ENCODE measurements around the gene SRSF11.
A peak's percentile ranks its signal among the peaks of the same experiment; 100 is the strongest.
"Not testable (repeated sequence)": the region's sequence is repeated elsewhere in the genome, so short reads cannot be mapped to it uniquely, and the experiment has no call there.

SRSF11 gene, protein sequence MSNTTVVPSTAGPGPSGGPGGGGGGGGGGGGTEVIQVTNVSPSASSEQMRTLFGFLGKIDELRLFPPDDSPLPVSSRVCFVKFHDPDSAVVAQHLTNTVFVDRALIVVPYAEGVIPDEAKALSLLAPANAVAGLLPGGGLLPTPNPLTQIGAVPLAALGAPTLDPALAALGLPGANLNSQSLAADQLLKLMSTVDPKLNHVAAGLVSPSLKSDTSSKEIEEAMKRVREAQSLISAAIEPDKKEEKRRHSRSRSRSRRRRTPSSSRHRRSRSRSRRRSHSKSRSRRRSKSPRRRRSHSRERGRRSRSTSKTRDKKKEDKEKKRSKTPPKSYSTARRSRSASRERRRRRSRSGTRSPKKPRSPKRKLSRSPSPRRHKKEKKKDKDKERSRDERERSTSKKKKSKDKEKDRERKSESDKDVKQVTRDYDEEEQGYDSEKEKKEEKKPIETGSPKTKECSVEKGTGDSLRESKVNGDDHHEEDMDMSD

DNA sequence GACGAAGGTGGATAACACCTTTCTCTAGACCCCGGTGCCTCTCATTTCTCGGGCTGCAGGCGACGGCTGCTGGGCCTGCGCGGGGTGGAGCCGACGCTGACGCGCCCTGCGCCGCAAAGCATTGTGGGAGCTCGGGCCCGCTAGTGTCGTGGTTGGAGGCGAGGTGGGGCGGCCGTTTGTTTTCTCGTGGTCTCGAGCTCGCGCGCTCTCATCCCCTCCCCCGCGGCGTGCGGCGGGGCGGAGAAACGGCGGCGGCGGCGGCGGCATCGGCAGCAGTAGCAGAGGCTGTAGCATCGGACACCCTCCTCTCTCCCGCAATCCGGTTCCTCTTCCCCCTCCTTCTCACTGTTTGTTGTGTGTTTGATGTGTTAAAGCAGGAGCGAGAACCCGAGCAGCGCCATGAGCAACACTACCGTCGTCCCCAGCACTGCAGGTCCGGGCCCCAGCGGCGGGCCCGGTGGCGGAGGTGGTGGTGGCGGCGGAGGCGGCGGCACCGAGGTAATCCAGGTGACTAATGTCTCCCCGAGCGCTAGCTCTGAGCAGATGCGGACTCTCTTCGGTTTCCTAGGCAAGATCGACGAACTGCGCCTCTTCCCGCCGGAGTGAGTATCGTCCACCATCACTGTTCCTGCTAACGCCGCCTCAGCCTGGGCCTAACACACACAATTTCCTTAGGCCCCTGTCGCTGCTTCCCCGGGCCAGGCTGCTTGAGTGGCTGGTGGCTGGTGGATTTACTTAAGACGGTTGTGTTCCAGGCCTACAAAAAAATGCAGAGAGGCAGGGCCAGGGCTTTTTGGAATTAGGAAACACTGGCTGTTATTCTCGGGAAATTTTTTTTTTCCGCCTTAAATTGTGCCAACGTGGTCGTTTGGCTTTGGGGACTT, at the start of gene SRSF11:
TSS of gene SRSF11 (plus strand) at position 143 of the 884 bp plus-strand sequence. CDS start at position 400, 257 bp downstream.
- peak; percentile 97 for DNase-seq (ENCODE audit: low read depth)

DNA sequence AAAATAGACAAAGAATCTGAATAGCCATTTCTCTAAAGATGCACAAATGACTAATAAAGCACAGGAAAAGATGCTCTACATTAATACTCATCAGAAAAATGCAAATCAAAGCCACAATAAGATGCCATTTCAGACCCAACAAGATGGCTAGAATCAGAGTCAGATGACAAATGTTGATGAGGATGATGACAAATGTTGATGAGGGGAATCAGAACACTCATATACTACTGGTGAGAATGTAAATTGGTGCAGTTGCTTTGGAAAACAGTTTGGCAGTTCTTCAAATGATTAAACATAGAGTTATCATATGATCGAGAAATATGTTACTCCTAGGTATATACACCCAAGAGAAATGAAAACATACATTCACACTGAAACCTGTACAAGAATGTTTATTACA, 49.7 kb upstream of the SRSF11 start:
- no peak for DNase-seq (ENCODE audit: low read depth)

DNA sequence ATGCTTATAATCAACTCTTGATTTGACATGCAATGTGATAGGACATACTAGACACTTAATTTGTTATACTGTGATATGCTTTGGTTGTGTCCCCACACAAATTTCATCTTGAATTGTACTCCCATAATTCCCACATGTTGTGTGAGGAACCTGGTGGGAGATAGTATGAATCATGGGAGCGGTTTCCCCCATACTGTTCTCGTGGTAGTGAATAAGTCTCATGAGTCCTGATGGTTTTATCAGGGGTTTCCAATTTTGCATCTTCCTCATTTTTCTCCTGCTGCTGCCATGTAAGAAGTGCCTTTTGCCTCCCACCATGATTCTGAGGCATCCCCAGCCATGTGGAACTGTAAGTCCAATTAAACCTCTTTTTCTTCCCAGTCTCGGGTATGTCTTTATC, 36.0 kb upstream of the SRSF11 start:
- DNase-seq (ENCODE audit: low read depth), result not testable (repeated sequence)

DNA sequence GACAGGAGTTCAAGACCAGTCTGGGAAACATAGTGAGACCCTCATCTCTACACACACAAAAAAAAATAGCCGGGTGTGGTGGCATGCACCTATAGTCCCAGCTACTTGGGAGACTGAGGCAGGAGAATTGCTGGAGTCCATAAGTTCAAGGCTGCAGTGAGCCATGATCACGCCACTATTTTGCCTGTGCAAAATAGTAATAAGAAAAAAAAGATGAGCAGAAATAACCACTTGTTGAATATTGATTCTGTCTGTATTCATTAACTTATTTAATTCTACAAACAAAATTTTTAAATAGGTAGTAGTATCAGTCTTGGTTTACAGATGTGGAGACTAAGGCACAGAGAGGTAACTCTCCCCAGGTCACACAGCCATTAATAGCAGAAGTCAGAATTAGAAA, 32.7 kb upstream of the SRSF11 start:
- DNase-seq (ENCODE audit: low read depth), result no peak

DNA sequence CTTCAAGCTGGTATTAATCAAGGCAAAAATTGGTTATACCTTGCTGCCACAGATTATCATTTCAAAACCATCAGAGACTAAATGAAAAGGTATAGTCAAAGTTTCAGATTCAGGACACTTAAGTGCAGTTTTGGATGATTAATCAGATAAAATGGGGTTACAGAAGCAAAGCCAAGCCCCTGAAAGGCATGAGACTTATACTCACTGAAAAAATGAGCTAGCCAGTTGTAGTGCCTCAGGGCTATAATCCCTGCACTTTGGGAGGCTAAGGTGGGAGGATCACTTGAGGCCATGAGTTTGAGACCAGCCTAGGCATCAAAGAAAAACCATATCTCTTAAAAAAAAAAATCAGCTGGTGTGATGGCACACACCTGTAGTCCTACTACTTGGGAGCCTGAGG, 31.0 kb upstream of the SRSF11 start:
- no peak for DNase-seq (ENCODE audit: low read depth)

DNA sequence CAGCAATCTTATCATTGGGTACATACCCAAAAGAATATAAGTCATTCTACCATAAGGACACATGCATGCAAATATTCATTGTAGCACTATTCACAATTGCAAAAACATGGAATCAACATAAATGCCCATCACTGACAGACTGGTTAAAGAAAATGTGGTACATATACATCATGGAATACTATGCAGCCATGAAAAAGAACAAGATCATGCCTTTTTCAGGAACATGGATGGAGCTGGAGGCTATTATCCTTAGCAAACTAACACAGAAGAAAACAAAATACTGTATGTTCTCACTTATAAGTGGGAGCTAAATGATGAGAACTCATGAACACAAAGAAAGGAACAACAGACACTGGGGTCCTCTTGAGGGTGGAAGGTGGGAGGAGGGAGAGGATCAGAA, 28.7 kb upstream of the SRSF11 start:
- not testable (repeated sequence) for DNase-seq (ENCODE audit: low read depth)

DNA sequence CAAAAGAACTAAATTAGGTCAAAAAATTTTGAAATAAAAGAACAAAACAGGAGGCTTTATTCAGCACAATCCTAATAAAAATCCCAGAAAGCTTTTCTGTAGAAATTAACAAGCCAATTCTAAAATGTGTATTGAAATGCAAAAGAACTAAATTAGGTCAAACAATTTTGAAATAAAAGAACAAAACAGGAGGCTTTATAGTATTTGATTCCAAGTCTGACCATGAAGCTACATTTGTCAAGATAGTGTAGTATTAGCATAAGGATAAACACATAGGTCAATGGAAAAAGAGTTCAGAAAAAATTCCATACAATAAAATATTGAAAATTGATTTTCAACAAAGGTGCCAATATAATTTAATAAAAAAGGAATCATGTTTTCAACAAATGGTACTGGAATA, 26.6 kb upstream of the SRSF11 start:
- DNase-seq (ENCODE audit: low read depth), result no peak

DNA sequence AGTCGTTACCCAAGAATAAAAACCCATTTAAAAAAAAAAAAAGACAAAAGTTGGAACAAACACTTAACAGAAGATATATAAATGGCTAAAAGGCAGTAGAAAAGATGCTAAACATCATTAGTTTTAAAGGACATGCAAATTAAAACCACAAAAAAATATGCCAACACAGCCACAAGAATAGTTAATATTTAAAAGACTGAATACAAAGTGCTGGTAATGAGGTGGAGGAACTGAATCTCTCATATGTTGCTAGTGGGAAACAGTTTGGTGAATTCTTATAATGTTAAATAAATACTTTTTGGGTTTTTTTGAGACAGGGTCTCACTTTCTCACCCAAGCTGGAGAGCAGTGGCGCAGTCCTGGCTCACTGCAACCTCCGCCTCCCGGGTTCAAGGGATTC, 25.8 kb upstream of the SRSF11 start:
- DNase-seq (ENCODE audit: low read depth), result no peak

DNA sequence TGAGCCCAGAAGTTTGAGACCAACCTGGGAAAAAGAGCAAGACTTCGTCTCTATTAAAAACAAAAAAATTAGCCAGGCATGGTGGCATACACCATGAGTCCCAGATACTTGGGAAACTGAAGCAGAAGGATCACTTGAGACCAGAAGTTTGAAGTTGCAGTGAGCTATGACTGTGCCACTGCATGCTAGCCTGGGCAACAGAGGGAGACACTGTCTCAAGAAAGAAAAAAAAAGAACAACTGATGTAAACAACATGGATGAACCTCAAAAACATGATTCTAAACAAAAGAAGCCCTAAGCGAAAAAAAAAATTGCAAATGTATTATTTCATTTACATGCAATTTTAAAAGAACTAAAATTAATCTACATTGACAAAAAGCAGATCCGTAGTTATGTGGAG, 24.8 kb upstream of the SRSF11 start:
- DNase-seq (ENCODE audit: low read depth), result no peak

DNA sequence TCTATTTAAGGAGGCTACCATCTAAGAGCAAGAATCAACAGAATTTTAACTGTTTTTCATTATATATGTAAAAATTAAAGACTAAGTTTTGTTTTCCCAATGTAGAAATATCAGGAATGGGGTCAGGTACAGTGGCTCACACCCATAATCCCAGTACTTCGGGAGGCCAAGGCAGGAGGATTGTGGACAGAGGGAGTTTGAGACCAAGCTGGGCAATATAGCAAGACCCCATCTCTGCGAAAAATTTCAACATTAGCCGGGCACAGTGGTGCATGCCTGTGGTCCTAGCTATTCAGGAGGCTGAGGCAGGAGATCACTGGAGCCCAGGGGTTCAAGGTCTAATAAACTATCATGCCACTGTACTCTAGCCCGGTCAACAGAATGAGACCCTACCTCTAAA, 21.1 kb upstream of the SRSF11 start:
- DNase-seq (ENCODE audit: low read depth), result no peak

DNA sequence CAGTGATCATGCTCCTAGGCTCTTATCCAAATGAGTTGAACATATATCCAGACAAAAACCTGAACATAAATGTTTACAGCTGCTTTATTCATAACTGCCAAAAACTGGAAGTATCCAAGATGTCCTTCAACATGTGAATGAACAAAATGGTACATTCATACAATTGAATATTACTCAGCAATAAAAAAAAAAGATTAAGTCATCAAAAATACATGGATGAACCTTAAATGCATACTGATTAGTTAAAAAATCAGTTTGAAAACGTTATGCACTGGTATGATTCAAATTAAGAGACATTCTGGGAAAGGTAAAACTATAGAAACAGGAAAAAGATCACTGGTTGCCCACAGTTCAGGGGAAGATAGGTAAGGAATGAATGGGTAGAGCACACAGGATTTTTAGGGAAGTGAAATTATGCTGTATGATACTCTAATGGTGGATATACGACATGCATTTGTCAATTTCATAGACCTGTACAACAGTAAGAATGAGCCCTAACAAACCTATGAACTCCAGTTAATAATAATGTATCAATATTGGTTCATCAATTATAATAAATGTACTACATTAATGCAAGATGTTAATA, 18.9 kb upstream of the SRSF11 start:
- DNase-seq (ENCODE audit: low read depth), result no peak

DNA sequence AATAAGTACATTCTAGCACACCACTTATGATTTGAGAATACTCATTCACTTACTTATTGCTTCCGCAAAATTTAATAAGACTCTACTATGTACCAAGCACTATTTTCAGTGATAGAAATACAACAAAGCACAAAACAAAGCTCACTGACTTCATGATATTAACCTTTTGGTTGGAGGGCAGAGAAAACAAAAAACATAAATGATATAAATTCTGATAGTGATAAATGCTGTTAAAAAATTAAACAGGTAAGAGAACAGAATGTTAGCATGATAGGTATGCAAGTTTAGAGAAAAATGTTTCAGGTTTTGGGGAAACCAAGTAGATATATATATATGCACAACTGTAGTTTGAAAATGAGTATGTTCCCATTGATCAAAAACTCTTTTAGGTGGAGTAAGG, 17.0 kb upstream of the SRSF11 start:
- DNase-seq (ENCODE audit: low read depth), result no peak

DNA sequence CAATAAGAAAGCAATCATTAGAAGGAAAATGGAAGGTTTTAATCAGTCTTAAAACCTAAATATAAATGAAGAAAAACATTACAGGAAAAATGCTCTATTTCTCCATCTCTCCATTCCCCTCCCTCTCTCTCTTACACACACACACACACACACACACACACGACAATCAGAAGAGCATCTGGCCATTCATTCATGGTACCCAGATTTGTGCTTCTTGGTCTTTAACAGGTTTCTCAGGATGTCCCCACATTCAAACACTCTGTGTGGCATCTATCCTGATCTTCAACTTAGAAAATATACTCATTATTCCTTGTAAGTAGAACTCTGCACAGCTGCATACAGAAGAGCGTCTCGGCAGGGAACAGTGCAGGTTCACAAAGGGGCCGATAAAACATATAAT, 16.6 kb upstream of the SRSF11 start:
- DNase-seq (ENCODE audit: low read depth), result peak; percentile 23

DNA sequence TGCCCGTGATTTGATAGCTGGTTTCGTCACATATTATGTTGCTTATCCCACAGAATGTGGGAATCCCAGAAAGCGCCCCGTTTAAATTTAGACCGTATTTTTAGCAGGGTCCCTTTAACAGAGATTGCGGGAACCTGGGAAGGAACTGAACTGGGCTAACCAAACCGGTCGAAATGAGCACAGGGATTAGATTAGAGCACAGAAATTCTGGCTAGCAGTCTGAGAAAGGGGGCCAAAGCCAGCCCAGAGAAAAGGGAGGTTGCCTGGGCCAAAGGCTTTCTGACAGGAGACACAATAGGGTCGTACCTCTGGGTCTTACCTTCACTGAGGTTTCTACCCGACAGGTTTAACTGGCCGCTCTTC, 16.1 kb upstream of the SRSF11 start:
- DNase-seq (ENCODE audit: low read depth), result peak; percentile 19

DNA sequence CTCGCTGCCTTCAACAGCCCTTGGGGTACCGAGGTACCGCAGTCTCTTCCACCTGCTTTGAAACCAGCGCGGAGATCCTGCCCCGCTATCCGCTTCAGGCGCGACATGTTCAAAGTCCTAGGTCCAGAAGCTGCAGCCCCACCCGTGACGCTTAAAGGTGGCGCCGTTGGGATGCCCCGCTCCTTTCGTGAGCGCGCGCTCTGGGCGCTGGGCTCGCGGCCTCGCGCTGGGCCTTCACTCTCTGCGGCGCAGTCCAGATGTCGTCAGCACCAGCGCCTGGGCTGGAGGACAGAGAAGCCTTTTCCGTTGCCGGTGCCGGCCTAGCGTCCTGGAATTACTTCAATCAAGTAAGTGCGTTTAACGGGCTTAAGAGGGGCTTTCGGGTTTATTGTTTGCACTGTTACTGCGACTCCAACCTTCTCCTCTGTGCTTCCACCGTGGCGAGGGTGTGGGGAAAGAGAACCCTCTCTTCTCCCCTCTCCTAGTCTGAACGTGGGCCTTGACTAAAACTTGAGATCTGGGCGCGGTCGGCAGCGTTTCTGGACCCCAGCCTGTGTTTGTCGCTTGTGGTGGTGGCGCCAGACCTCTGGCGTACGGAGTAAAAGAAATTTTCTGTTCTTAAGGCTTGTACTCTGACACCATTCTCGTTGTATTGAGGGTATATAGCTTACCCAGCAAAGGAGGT, 15.6 kb upstream of the SRSF11 start, which contains the start of gene LRRC40:
TSS of gene LRRC40 (minus strand) at position 146 of the 685 bp plus-strand sequence. CDS start at position 107, 39 bp downstream.
- peak; percentile 95 for DNase-seq (ENCODE audit: low read depth)

DNA sequence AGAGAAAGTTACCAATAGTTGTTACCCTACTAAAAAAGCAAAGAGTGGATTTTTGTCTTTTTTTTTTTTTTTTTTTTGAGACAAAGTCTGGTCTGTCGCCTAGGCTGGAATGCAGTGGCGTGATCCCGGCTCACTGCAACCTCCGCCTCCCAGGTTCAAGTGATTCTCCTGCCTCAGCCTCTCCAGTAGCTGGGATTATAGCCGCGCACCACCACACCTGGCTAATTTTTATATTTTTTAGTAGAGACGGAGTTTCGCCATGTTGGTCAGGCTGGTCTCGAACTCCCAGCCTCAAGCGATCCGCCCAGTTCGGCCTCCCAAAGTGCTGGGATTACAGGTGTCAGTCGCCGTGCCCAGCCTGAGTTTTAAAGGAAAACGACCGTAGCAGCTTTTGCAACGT, 14.3 kb upstream of the SRSF11 start:
- DNase-seq (ENCODE audit: low read depth), result not testable (repeated sequence)

DNA sequence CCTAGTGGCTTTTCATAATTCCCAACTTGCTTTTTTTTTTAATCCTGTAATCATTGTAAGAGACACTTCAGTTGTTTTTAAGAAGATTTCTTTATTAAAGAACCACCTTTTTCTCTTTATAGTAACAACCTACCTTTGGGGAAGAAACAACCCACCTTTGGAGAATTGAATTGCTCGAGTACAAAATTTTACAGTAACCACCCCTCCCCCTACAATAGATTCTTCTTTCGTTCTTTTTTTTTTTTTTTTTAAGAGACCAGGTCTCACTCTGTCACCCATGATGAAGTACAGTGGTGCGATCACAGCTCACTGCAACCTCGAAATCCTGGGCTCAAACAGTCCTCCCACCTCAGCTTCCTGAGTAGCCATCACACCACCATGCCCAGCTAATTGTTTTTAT, 13.7 kb upstream of the SRSF11 start:
- DNase-seq (ENCODE audit: low read depth), result no peak

DNA sequence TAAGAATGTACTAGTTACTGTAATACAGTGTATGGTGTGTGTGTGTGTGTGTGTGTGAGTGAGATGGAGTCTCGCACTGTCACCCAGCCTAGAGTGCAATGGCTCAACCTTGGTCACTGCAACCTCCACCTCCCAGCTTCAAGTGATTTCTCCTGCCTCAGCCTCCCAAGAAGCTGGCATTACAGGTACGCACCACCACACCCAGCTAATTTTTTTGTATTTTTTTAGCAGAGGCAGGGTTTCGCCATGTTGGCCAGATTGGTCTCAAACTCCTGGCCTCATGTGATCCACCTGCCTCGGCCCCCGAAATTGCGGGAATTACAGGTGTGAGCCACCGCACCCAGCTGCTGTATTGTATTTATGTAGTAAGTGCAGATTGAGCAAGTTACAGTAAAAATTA, 12.9 kb upstream of the SRSF11 start:
- no peak for DNase-seq (ENCODE audit: low read depth)

DNA sequence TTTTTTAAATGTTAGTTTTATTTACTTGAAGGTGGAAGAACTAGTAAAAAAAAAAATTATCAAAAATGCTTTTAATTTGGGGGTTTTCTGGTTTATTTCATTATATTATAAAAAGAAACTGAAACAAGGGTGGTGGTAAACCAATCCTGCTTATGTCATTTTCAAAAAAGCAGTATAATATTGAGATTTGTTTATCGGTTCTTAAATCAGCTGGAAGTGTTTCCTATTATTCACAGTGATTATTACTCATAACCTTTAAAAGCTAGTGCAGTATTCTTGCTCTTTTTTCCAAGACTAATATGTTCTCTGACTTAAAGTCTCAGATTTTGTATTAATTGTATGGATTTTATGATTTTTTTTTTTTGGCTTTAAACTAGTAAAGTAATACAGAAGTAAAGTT, 10.4 kb upstream of the SRSF11 start:
- DNase-seq (ENCODE audit: low read depth), result peak; percentile 46

DNA sequence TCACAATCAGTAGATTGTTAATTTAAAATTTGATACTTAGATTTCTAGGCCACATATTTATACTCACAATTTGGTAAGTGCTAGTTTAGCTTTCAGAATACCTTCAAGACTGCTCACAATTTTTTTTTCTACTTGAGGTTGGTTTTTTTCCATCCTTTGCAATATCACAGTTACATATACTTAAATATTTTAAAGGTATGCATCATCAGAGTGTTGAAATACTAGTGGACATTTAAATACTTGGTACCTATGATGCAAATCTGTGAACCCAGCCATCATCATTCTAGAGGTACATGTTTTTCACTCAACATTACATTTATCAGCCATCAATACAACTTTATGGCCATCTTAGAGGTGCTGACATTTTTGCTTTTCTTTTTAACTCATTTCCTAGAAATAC, 9.6 kb upstream of the SRSF11 start:
- DNase-seq (ENCODE audit: low read depth), result no peak

DNA sequence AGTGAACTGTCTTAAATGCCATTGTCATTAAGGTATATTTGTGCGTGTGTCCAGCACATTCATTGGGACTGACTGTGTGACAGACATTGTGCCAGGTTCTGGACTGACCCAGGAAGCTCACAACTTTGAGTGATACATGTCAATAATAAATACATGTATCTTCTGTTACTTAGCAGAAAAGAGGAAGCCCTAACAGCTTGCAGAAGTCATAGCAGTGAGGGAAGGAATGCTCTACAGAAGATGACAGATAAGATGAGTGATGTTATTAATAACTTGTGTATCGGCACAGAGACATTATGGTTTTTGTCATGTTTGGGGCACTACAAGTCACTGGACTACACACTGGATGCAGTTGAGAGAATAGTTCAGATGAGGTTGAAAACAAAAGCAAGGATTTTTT, 1.2 kb upstream of the SRSF11 start:
- DNase-seq (ENCODE audit: low read depth), result no peak
